H1 (cell line): Measurements from ENCODE around the gene SARNP. TPM values are rescaled to one million over a fixed set of nuclear protein-coding genes. Genes with fewer than 3 reads are reported as not detected.

Experiments
- CTCF ChIA-PET: fragments of 300-600 bp; sonication (Branson Sonifier 250); formaldehyde crosslinking; loops from one replicate; lab custom pipeline; 2021; ENCODE audit not compliant: partially characterized antibody; lab: Charles Lee
- POLR2A ChIA-PET: fragments of 300-600 bp; sonication (Branson Sonifier 250); formaldehyde crosslinking; loops from one replicate; lab custom pipeline; 2021; ENCODE audit warnings: inconsistent platforms; ENCODE audit not compliant: partially characterized antibody; lab: Charles Lee
- DNase-seq, 2 experiments: peaks; one replicate each; pipeline versions ENCODE4 v3.0.0 to v3.0.0-alpha.2; 2010 to 2022; ENCODE audit warnings: low spot score in 2 of 2, low read depth in 1 of 2, mixed read lengths in 1 of 2
- FAIRE-seq: peaks from 2 replicates; lab custom pipeline; 2011; peaks lifted over from hg19 to GRCh38; lab: Jason Lieb, UNC
- H2AFZ ChIP-seq: 2 replicates; pipeline ENCODE4 v1.8.1; 2012; ENCODE audit warnings: low read length, inconsistent platforms
- H2AK5ac ChIP-seq: 2 replicates; pipeline ENCODE4 v1.6.1; 2013; ENCODE audit warnings: low read depth, low read length
- H2BK120ac ChIP-seq: replicated peaks from 2 replicates; pipeline ENCODE3; 2013; ENCODE audit warnings: low read depth, low read length, inconsistent platforms
- H2BK12ac ChIP-seq: 2 replicates; pipeline ENCODE4 v1.6.1; 2013; ENCODE audit warnings: low read depth, low read length
- H2BK15ac ChIP-seq: 2 replicates; pipeline ENCODE4 v1.6.1; 2013; ENCODE audit warnings: low read length
- H2BK20ac ChIP-seq: 2 replicates; pipeline ENCODE4 v1.6.1; 2013; ENCODE audit warnings: low read length
- H2BK5ac ChIP-seq: 2 replicates; pipeline ENCODE4 v1.6.1; 2013; ENCODE audit warnings: low read depth, low read length
- H3K14ac ChIP-seq: 2 replicates; pipeline ENCODE4 v1.6.1; 2013; ENCODE audit warnings: inconsistent platforms; ENCODE audit not compliant: insufficient read length
- H3K18ac ChIP-seq: 2 replicates; pipeline ENCODE4 v1.6.1; 2013; ENCODE audit warnings: low read length; ENCODE audit errors: extremely low read depth
- H3K23ac ChIP-seq: 2 replicates; pipeline ENCODE4 v1.6.1; 2013; ENCODE audit warnings: inconsistent platforms; ENCODE audit not compliant: insufficient read length
- H3K23me2 ChIP-seq: 2 replicates; pipeline ENCODE4 v1.6.1; 2013; ENCODE audit warnings: low read depth, low read length
- H3K27ac ChIP-seq: 2 replicates; pipeline ENCODE4 v1.6.1; 2011; ENCODE audit warnings: low read depth, low read length, inconsistent platforms
- H3K27me3 ChIP-seq, 4 experiments: replicated peaks in 1 of 4; 1 replicate in 1 of 4; 2 replicates in 3 of 4; pipeline versions ENCODE4 v1.6.1 to v1.8.1; 2011 to 2013; ENCODE audit warnings: low read length in 3 of 4, mild to moderate bottlenecking in 3 of 4, inconsistent platforms in 2 of 4, mixed read lengths in 2 of 4, moderate library complexity in 1 of 4; ENCODE audit not compliant: control insufficient read depth in 3 of 4, insufficient read depth in 3 of 4; ENCODE audit errors: extremely low read depth in 1 of 4
- H3K36me3 ChIP-seq, 4 experiments: 2 replicates each; pipeline versions ENCODE4 v1.6.1 to v1.8.1; 2011 to 2013; ENCODE audit warnings: mild to moderate bottlenecking in 4 of 4, low read length in 3 of 4, moderate library complexity in 2 of 4, control low read depth in 1 of 4, inconsistent platforms in 1 of 4; ENCODE audit not compliant: insufficient read depth in 4 of 4, control insufficient read depth in 2 of 4
- H3K4ac ChIP-seq: replicated peaks from 2 replicates; pipeline ENCODE3; 2013; ENCODE audit warnings: low read length, low read depth, mixed read lengths, inconsistent platforms; ENCODE audit not compliant: insufficient read length
- H3K4me1 ChIP-seq, 4 experiments: replicated peaks in 1 of 4; 1 replicate in 1 of 4; 2 replicates in 3 of 4; pipeline versions ENCODE4 v1.6.1 to v1.8.1; 2011 to 2013; ENCODE audit warnings: low read length in 3 of 4, inconsistent platforms in 2 of 4, mixed read lengths in 1 of 4; ENCODE audit not compliant: insufficient read depth in 4 of 4, control insufficient read depth in 3 of 4
- H3K4me2 ChIP-seq, 2 experiments: 2 replicates each; pipeline versions ENCODE4 v1.6.1 to v1.8.1; 2011 to 2013; ENCODE audit warnings: low read depth in 2 of 2, low read length in 2 of 2, control low read depth in 1 of 2, inconsistent platforms in 1 of 2, mild to moderate bottlenecking in 1 of 2; ENCODE audit not compliant: insufficient read depth in 1 of 2
- H3K4me3 ChIP-seq, 4 experiments: fragments of 200-600, 300-600 bp in 1 of 4; sonication (generic), shearing (Covaris generic), sonication (Bioruptor Twin) in 1 of 4; 2 replicates each; pipeline versions ENCODE4 v1.5.1 to v1.8.1; 2011 to 2016; ENCODE audit warnings: low read length in 4 of 4, low read depth in 3 of 4, control low read depth in 2 of 4, inconsistent platforms in 2 of 4, mild to moderate bottlenecking in 2 of 4, mixed read lengths in 1 of 4, moderate library complexity in 1 of 4; ENCODE audit not compliant: insufficient read depth in 2 of 4; ENCODE audit errors: extremely low read depth in 1 of 4
- H3K56ac ChIP-seq: replicated peaks from 2 replicates; pipeline ENCODE3; 2013; ENCODE audit warnings: low read depth, mild to moderate bottlenecking, mixed read lengths, low read length, inconsistent platforms; ENCODE audit not compliant: insufficient read length
- H3K79me1 ChIP-seq: 2 replicates; pipeline ENCODE4 v1.6.1; 2013; ENCODE audit warnings: low read depth, low read length, control low read depth
- H3K79me2 ChIP-seq, 2 experiments: 2 replicates each; pipeline versions ENCODE4 v1.6.1 to v1.8.1; 2012 to 2013; ENCODE audit warnings: low read length in 2 of 2, mild to moderate bottlenecking in 2 of 2, inconsistent platforms in 1 of 2; ENCODE audit not compliant: insufficient read depth in 2 of 2, control insufficient read depth in 1 of 2
- H3K9ac ChIP-seq, 4 experiments: replicated peaks in 1 of 4; 1 replicate in 1 of 4; 2 replicates in 3 of 4; pipeline versions ENCODE4 v1.6.1 to v1.8.1; 2011 to 2013; ENCODE audit warnings: low read depth in 3 of 4, low read length in 3 of 4, control low read depth in 2 of 4, mild to moderate bottlenecking in 2 of 4, moderate library complexity in 2 of 4, inconsistent platforms in 1 of 4; ENCODE audit errors: extremely low read depth in 1 of 4
- H3K9me3 ChIP-seq, 2 experiments: 2 replicates each; pipeline versions ENCODE4 v1.6.1 to v1.8.1; 2012 to 2013; ENCODE audit warnings: mild to moderate bottlenecking in 2 of 2, moderate library complexity in 2 of 2, control low read depth in 1 of 2, inconsistent platforms in 1 of 2, low read depth in 1 of 2, low read length in 1 of 2, mixed read lengths in 1 of 2; ENCODE audit not compliant: insufficient read depth in 2 of 2
- H4K20me1 ChIP-seq, 2 experiments: replicated peaks in 1 of 2; 2 replicates each; pipeline versions ENCODE3 to v1.8.1; 2011 to 2013; ENCODE audit warnings: inconsistent platforms in 2 of 2, low read length in 2 of 2, mild to moderate bottlenecking in 1 of 2; ENCODE audit not compliant: insufficient read depth in 2 of 2, control insufficient read depth in 1 of 2
- H4K5ac ChIP-seq: 2 replicates; pipeline ENCODE4 v1.6.1; 2013; ENCODE audit warnings: low read length, low read depth, mixed read lengths, inconsistent platforms; ENCODE audit not compliant: insufficient read length
- H4K8ac ChIP-seq: 2 replicates; pipeline ENCODE4 v1.8.0; 2013; ENCODE audit warnings: mild to moderate bottlenecking, moderate library complexity, low read length, inconsistent platforms; ENCODE audit not compliant: insufficient read depth; ENCODE audit errors: extremely low read depth
- H4K91ac ChIP-seq: replicated peaks from 2 replicates; pipeline ENCODE3; 2013; ENCODE audit warnings: low read length, mixed read lengths, inconsistent platforms; ENCODE audit not compliant: insufficient read length
- BACH1 ChIP-seq: IDR thresholded peaks from 2 replicates; pipeline ENCODE4 v1.6.1; 2012; ENCODE audit warnings: low read length, improper control_type of control experiment
- BRCA1 ChIP-seq: IDR thresholded peaks from 2 replicates; pipeline ENCODE4 v1.6.1; 2012; ENCODE audit warnings: low read depth, low read length, improper control_type of control experiment
- CBX5 ChIP-seq: fragments of 300-800, 300-1000 bp; sonication (generic); IDR thresholded peaks from 2 replicates; pipeline ENCODE4 v1.7.1; 2016; ENCODE audit warnings: antibody characterized with exemption, low read length, low read depth
- CTCF ChIP-seq, 3 experiments: IDR thresholded peaks; 1 replicate in 2 of 3; 2 replicates in 1 of 3; pipeline versions ENCODE4 v1.5.1 to v1.6.1; 2011; ENCODE audit warnings: low read length in 3 of 3, mild to moderate bottlenecking in 3 of 3, inconsistent platforms in 2 of 3, low read depth in 1 of 3, moderate library complexity in 1 of 3; ENCODE audit not compliant: insufficient read depth in 1 of 3; ENCODE audit errors: control extremely low read depth in 1 of 3
- HDAC6 ChIP-seq: IDR thresholded peaks from one replicate; pipeline ENCODE4 v1.7.1; 2012; ENCODE audit warnings: low read depth, mild to moderate bottlenecking, inconsistent platforms, low read length, moderate library complexity
- MAFK ChIP-seq: IDR thresholded peaks from 2 replicates; pipeline ENCODE4 v1.6.1; 2012; ENCODE audit warnings: low read depth, mild to moderate bottlenecking, improper control_type of control experiment, low read length
- POLR2A ChIP-seq, 2 experiments: IDR thresholded peaks; 1 replicate in 1 of 2; 2 replicates in 1 of 2; pipeline ENCODE4 v1.6.1; 2011; ENCODE audit warnings: low read depth in 2 of 2, low read length in 2 of 2, mild to moderate bottlenecking in 2 of 2; ENCODE audit errors: control extremely low read depth in 1 of 2
- RFX5 ChIP-seq: IDR thresholded peaks from 2 replicates; pipeline ENCODE4 v1.6.1; 2011; ENCODE audit warnings: low read depth, low read length, improper control_type of control experiment, borderline replicate concordance
- TCF12 ChIP-seq: IDR thresholded peaks from 2 replicates; pipeline ENCODE4 v1.6.1; 2011; ENCODE audit warnings: low read depth, mild to moderate bottlenecking, low read length
- WGBS, 2 experiments: shearing (Covaris generic) in 1 of 2; methylation state at CpG; one replicate each; pipeline versions ENCODE4 v1.1.6 to v1.1.7; 2013 to 2015; ENCODE audit warnings: low lambda C conversion rate in 2 of 2, mixed read lengths in 2 of 2, inconsistent platforms in 1 of 2, low coverage in 1 of 2, missing lambda C conversion rate in 1 of 2; ENCODE audit not compliant: insufficient replicate concordance in 2 of 2, insufficient coverage in 1 of 2, insufficient read length in 1 of 2; ENCODE audit errors: extremely low coverage in 1 of 2, missing lambda C conversion rate in 1 of 2; 5-methylcytosine and 5-hydroxymethylcytosine counted together
- polyA plus RNA-seq, 7 experiments: library from polyadenylated mRNA; depleted of rRNA in 3 of 7; stranded (reverse) in 5 of 7; unstranded in 2 of 7; fragments of >200 nt in 5 of 7; fragments of 200-250 nt in 2 of 7; gene quantifications; 1 replicate in 5 of 7; 2 replicates in 1 of 7; 4 replicates in 1 of 7; pipeline versions ENCODE4 v1.2.1 to v1.2.3, GENCODE V29; 2011 to 2013; ENCODE audit warnings: missing spikeins in 2 of 7, mixed read lengths in 2 of 7
- total RNA-seq: library from RNA; stranded (reverse); fragmentation: NEBNext Ultra II Directional; extraction: Animal tissue kit (Norgen Biotek cat#: 25700); gene quantifications from 2 replicates; pipeline ENCODE4 v1.2.1, GENCODE V29; 2021

The SARNP gene
- total and polyA plus RNA-seq, 2 of the 8 experiments (the other 6 are each of a cell fraction or from before 2014, with no cell fraction given): 114 to 226 TPM

- Histone ChIP-seq H2AFZ (no peak overlapping the region), H3K23me2 (peaks cover 16% of the 10 kb centered on the region), H2AK5ac (peak overlapping the region; percentile 47; the same call in 1 of the 2 replicates), H3K9ac (no peak overlapping the region), H3K4me2 (no peak overlapping the region), H4K20me1 (no peaks in the 10 kb centered on the region), H3K18ac (no peak overlapping the region), H2BK15ac (0 out of 2 replicates have a peak overlapping the region, but pooled peaks have one; percentile 12), H3K56ac (no peak overlapping the region), H3K9me3 (no peaks in the 10 kb centered on the region), H3K27ac (no peak overlapping the region), H3K79me2 (peaks cover 0 to 9% of the 10 kb centered on the region in 2 experiments; a peak in 1 of 4 replicates), H3K4me1 (peaks cover 6 to 24% (median 13%) of the 10 kb centered on the region in 4 experiments), H3K4ac (no peak overlapping the region), H2BK20ac (no peak overlapping the region), H3K27me3 (no peaks in the 10 kb centered on the region; a peak in 3 of 7 replicates), H3K14ac (no peak overlapping the region), H4K5ac (no peak overlapping the region), H4K8ac (no peak overlapping the region), H2BK5ac (no peak overlapping the region), H3K23ac (no peak overlapping the region), H4K91ac (no peak overlapping the region), H2BK12ac (no peak overlapping the region), H2BK120ac (no peak overlapping the region), H3K36me3 (no peaks in the 10 kb centered on the region), H3K79me1 (peaks cover 5% of the 10 kb centered on the region), H3K4me3 (no peak overlapping the region)
- ChIA-PET POLR2A (interaction anchor here (0.7 to 2.0 kb wide), 5 partner anchors 8 to 261 kb away, joined by 3 to 11 read pairs (median 3); partner anchors contain the start of genes CD63, RAB5B and RDH5), CTCF (interaction anchor here (0.6 to 4.6 kb wide), 8 partner anchors 8 to 97 kb away, joined by 3 to 30 read pairs (median 4); a partner anchor contains a TSS)
- DNase-seq (no peak), FAIRE-seq (no peak)
- WGBS, 2 experiments: 92% methylated on average over 1 of the region's 1 CpG; no CpG with 5 or more reads in 1 of the 2 experiments
- TF ChIP-seq HDAC6 (no peak), BRCA1 (no peak), MAFK (no peak), CTCF (IDR thresholded peaks at IDR 0.05; ENCODE audit: control extremely low read depth in 1 of 3, insufficient read depth in 1 of 3, low read depth in 1 of 3, low read length in 3 of 3) (no peak), RFX5 (no peak), BACH1 (no peak), POLR2A (IDR thresholded peaks at IDR 0.05; ENCODE audit: control extremely low read depth in 1 of 2, low read depth in 2 of 2, low read length in 2 of 2) (no peak), TCF12 (no peak), CBX5 (no peak)
These were observed 104.7 kb downstream of the SARNP start for GRCh38 chr12:55712700-55713415.
